ENCODE data around the gene AXIN2.

The AXIN2 gene

DNA sequence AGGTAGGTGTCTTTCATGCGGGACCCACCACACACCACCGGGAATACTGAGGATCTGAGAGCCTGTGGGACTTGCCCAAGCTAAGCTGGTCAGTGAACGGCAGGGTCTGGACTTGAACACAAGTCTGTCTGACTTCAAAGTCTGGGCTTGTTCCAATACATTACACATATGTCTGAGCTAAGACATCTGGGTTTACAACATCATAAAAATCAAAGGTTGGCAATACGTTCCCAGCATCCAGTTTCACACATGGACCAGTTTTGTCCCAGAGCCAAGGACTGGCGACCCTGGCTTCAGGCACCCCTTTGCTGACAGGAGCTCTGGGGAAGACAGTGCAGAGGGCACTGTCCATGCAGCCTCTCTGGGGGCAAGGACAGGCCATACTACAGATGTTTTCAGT lies 27.9 kb upstream of the AXIN2 start:
- TF ChIP-seq, protein P1, sequence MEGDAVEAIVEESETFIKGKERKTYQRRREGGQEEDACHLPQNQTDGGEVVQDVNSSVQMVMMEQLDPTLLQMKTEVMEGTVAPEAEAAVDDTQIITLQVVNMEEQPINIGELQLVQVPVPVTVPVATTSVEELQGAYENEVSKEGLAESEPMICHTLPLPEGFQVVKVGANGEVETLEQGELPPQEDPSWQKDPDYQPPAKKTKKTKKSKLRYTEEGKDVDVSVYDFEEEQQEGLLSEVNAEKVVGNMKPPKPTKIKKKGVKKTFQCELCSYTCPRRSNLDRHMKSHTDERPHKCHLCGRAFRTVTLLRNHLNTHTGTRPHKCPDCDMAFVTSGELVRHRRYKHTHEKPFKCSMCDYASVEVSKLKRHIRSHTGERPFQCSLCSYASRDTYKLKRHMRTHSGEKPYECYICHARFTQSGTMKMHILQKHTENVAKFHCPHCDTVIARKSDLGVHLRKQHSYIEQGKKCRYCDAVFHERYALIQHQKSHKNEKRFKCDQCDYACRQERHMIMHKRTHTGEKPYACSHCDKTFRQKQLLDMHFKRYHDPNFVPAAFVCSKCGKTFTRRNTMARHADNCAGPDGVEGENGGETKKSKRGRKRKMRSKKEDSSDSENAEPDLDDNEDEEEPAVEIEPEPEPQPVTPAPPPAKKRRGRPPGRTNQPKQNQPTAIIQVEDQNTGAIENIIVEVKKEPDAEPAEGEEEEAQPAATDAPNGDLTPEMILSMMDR (IDR thresholded peaks at IDR 0.05; ENCODE audit: insufficient read depth, low read depth, low read length, missing control alignments) = no peak
- H3K4me3 ChIP-seq (ENCODE audit: low read length) = no peak overlapping the region
- DNase-seq (ENCODE audit: low read depth) = no peak

DNA sequence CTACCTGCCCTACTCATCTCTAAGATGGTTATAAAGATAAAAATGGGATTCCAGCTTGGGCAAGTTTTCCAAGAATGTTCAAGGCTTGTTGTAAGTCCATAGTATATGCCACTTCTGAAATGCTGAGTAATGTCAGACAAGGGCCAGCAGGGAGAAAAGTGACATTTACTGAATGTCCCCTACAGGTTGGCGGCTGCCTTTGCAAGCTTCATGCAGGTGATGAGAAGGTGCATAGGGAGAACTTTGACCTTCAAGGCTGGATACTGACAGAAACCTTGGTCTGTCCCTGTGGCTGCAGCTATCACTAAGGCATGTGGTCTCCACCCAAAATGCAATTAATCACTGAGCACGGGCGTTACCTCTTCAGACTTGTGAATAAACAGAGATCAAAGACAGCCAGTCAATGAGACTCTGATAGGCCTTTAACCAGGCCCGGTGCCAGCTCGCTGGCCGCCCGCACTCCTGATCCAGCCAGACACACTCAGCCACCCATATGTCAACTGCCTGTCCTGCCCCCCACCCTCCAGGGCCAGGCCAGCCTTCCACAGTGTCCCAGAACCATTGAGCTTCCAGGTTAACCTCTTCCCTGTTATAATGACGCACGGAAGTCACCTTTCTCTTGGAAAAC lies 26.8 kb upstream of the AXIN2 start:
- no peak overlapping the region for H3K4me3 ChIP-seq (ENCODE audit: low read length)
- TF ChIP-seq, protein P1 (IDR thresholded peaks at IDR 0.05; ENCODE audit: insufficient read depth, low read depth, low read length, missing control alignments) = no peak

DNA sequence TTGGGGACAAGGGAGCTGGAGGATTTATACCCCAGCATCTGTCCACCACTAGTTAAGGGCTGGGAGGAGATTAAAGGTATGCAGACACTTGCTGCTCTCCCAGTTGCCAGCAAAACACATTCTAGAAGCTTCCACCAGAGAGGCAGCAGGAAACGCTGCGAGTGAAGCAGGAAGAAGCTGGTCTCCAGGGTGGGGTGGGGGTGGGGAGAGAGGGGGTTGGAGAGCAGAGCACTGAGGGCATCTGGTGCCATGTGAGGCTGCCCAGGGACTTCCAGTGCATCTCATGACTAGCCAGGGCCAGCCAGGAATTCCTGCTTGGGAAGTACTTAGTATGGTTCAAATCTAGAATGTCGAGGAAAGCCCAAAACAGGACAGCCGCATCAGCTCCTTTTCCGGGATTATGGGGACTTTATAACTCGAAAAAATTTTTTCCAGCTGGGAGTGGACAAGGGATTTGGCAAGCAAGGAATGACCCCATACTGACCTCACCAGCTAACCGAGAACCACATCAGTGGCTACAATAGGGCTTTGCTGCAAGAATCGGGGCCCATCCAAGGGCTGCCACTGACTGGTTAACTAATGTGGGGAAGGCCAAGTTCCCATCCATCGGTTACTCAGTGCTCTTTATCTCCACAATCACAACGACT lies 26.2 kb upstream of the AXIN2 start:
- TF ChIP-seq, protein P1 (IDR thresholded peaks at IDR 0.05; ENCODE audit: insufficient read depth, low read depth, low read length, missing control alignments) = no peak
- no peak for DNase-seq (ENCODE audit: low read depth)
- H3K4me3 ChIP-seq (ENCODE audit: low read length) = no peak overlapping the region

More for the DNA sequence above, 26.8 kb upstream of the AXIN2 start:
- no peak for DNase-seq (ENCODE audit: low read depth)

DNA sequence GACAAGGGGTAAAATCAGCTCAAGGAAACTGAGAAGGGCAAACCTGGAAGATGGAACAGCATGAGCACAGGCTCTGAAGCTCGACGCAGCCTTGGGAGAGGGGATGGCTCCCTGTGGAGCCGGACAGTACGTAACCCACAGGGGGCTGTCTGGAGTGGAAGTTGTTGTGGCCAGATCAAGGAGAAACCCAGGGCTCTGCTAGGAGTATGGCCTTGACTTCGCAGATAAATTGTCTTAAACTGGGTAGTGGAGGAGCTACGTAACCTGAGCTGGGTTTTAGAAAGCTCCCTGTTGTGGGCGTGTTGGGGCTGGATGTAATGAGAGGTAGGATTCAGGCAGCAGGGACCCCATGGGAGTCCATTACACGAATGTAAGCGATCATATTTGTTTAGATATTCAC lies 25.5 kb upstream of the AXIN2 start:
- TF ChIP-seq, protein P1 (IDR thresholded peaks at IDR 0.05; ENCODE audit: insufficient read depth, low read depth, low read length, missing control alignments) = no peak
- DNase-seq (ENCODE audit: low read depth) = no peak
- no peak overlapping the region for H3K4me3 ChIP-seq (ENCODE audit: low read length)

DNA sequence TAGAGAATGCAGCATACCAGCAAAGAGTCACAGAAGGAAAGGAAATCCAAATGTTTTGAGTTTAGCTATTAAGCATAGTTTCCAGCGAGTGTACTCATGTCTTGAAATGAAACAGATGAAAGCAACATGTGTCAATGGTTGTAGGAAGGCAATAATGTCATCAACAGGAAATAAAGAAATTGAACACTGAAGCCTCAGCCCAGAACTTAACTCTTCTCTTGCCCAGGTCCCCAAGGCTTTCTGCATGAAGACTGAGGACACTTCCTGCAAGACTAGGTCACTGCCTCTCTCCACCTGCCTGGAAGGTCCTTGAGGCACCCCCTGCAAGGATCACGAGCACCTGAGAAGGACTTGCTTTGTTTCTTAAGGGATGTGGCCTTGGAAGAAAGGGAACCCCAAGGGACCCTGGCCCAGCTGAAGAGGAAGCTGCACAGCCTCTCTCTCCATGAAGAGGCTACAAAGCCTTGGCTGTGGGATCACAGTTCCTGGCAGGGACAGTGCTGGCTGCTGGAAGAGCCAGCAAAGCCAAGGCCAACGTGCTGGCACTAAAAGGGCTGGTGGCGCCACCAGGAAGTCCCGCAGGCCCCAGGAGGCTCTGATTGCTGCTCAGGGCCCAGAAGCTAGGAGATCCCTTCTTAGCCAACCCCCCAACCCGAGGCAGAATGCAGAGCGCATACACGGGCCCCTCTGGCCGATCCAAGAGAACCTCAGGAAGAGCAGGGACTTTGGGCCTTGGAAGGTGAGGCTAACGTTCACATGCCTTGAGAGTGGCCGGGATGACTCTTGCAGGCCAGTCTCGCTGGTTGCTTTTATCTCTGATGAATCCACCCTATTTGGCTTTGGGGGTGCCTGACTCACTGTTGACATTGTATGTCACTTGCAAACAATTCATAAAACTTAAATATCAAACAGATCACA lies 23.4 kb upstream of the AXIN2 start:
- DNase-seq (ENCODE audit: low read depth) = no peak
- TF ChIP-seq, protein P1 (IDR thresholded peaks at IDR 0.05; ENCODE audit: insufficient read depth, low read depth, low read length, missing control alignments) = no peak
- H3K4me3 ChIP-seq (ENCODE audit: low read length) = no peak overlapping the region

DNA sequence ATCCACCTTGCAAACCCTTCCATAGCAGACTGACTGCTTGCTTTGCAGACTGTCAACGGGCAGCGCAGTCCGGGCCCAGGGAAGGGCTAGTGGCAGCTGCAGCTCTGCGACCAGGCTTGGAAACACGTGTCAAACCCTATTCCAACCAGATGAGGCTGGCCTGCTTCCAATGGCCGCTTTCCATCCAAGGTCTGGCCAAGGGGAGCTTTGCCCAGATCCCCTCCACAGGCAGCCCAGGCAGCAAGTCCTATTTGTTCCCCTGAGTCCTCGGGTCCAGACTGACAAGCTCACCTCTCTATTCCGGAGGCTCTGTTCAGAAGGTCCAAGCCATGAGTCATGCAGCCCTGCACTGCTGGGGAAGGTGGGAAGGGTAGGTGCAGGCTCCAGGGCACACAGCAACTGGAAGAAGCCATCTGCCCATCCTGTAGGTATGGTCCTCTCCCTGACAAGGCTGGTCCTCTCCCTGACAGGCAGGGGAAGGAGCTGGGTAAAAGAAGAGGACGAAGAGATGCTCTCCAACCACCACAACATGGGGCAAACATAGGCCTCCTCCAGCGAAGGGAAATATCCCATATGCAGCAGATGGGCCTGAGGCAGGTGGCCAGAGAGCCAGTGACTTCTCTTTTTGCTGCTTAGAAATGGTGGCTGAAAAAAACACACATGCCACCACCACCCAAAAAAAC lies 22.6 kb upstream of the AXIN2 start:
- H3K4me3 ChIP-seq (ENCODE audit: low read length) = no peak overlapping the region
- TF ChIP-seq, protein P1 (IDR thresholded peaks at IDR 0.05; ENCODE audit: insufficient read depth, low read depth, low read length, missing control alignments) = no peak
- no peak for DNase-seq (ENCODE audit: low read depth)
